ENCODE data around the gene PPP2R3A.
"Not testable (repeated sequence)": the region's sequence is repeated elsewhere in the genome, so short reads cannot be mapped to it uniquely, and the experiment has no call there.

PPP2R3A gene

GRCh38 chr3:136122006-136122405, 156.5 kb downstream of the PPP2R3A start:
- Histone ChIP-seq H3K27me3 (no peaks in the 10 kb centered on the region), H3K27ac (no peak overlapping the region), H3K9me3 (no peaks in the 10 kb centered on the region), H3K36me3 (no peaks in the 10 kb centered on the region), H3K4me1 (ENCODE audit: control insufficient read depth in 1 of 2, insufficient read depth in 1 of 2, low read depth in 1 of 2, low read length in 1 of 2) (no peaks in the 10 kb centered on the region), H3K4me3 (ENCODE audit: low read depth in 1 of 2, low read length in 1 of 2) (no peak overlapping the region)
- no peak for TF ChIP-seq CTCF (IDR thresholded peaks at IDR 0.05)

GRCh38 chr3:136131647-136132046, 166.1 kb downstream of the PPP2R3A start:
- H3K4me1 ChIP-seq (ENCODE audit: control insufficient read depth in 1 of 2, insufficient read depth in 1 of 2, low read depth in 1 of 2, low read length in 1 of 2); H3K9me3 ChIP-seq; H3K4me3 ChIP-seq (ENCODE audit: low read depth in 1 of 2, low read length in 1 of 2); H3K27ac ChIP-seq; H3K36me3 ChIP-seq; H3K27me3 ChIP-seq: not testable (repeated sequence)

- Histone ChIP-seq H3K9me3 (no peaks in the 10 kb centered on the region), H3K27ac (no peak overlapping the region), H3K36me3 (no peaks in the 10 kb centered on the region), H3K4me3 (ENCODE audit: low read depth in 1 of 2, low read length in 1 of 2) (no peak overlapping the region), H3K4me1 (ENCODE audit: control insufficient read depth in 1 of 2, insufficient read depth in 1 of 2, low read depth in 1 of 2, low read length in 1 of 2) (peaks cover 22 to 24% of the 10 kb centered on the region in 2 experiments), H3K27me3 (no peaks in the 10 kb centered on the region)
- no peak for TF ChIP-seq CTCF (IDR thresholded peaks at IDR 0.05)
Observed at GRCh38 chr3:136134091-136134490, 168.6 kb downstream of the PPP2R3A start.

GRCh38 chr3:136135039-136135802, 169.7 kb downstream of the PPP2R3A start:
- TF ChIP-seq CTCF (IDR thresholded peaks at IDR 0.05) = no peak
- no peaks in the 10 kb centered on the region for H3K9me3 ChIP-seq
- peaks cover 22 to 24% of the 10 kb centered on the region in 2 experiments for H3K4me1 ChIP-seq (ENCODE audit: control insufficient read depth in 1 of 2, insufficient read depth in 1 of 2, low read depth in 1 of 2, low read length in 1 of 2)
- H3K27ac ChIP-seq = no peak overlapping the region
- no peaks in the 10 kb centered on the region for H3K27me3 ChIP-seq
- H3K4me3 ChIP-seq (ENCODE audit: low read depth in 1 of 2, low read length in 1 of 2) = no peak overlapping the region
- H3K36me3 ChIP-seq = no peaks in the 10 kb centered on the region

GRCh38 chr3:136136454-136136853, 170.9 kb downstream of the PPP2R3A start:
- TF ChIP-seq CTCF (IDR thresholded peaks at IDR 0.05) = no peak
- H3K9me3 ChIP-seq = no peaks in the 10 kb centered on the region
- no peak overlapping the region for H3K4me3 ChIP-seq (ENCODE audit: low read depth in 1 of 2, low read length in 1 of 2)
- no peaks in the 10 kb centered on the region for H3K36me3 ChIP-seq
- H3K4me1 ChIP-seq (ENCODE audit: control insufficient read depth in 1 of 2, insufficient read depth in 1 of 2, low read depth in 1 of 2, low read length in 1 of 2) = peaks cover 22 to 24% of the 10 kb centered on the region in 2 experiments
- no peak overlapping the region for H3K27ac ChIP-seq
- H3K27me3 ChIP-seq = no peaks in the 10 kb centered on the region

- Histone ChIP-seq H3K9me3 (no peaks in the 10 kb centered on the region), H3K27me3 (no peaks in the 10 kb centered on the region), H3K27ac (no peak overlapping the region), H3K4me3 (ENCODE audit: low read depth in 1 of 2, low read length in 1 of 2) (no peak overlapping the region), H3K36me3 (no peaks in the 10 kb centered on the region), H3K4me1 (ENCODE audit: control insufficient read depth in 1 of 2, insufficient read depth in 1 of 2, low read depth in 1 of 2, low read length in 1 of 2) (peaks cover 20% of the 10 kb centered on the region in 2 experiments)
- TF ChIP-seq CTCF (IDR thresholded peaks at IDR 0.05) = no peak
Observed at GRCh38 chr3:136141291-136141785, 175.8 kb downstream of the PPP2R3A start.
